Activated CD4-positive, alpha-beta memory T cell treated with anti-CD3 and anti-CD28 coated beads for 36 hours (primary cell): ENCODE results near the gene ANKS3. TPM values are rescaled to one million over a fixed set of nuclear protein-coding genes. Genes with fewer than 3 reads are reported as not detected.

ENCODE experiments used
- CTCF ChIA-PET: fragments of 350-600 bp; sonication (Branson Sonifier 250); formaldehyde crosslinking; loops from one replicate; lab custom pipeline; 2021; ENCODE audit warnings: antibody characterized with exemption, inconsistent platforms; lab: Charles Lee
- POLR2A ChIA-PET: fragments of 350-600 bp; sonication (Branson Sonifier 250); formaldehyde crosslinking; loops from one replicate; lab custom pipeline; 2021; ENCODE audit warnings: antibody characterized with exemption; lab: Charles Lee
- DNase-seq: peaks from one replicate; pipeline ENCODE4 v3.0.0-alpha.2; 2020
- H3K27ac Mint-ChIP-seq: one replicate; pipeline ENCODE4 v1.8.0; 2021; ENCODE audit warnings: mixed read lengths
- H3K27me3 Mint-ChIP-seq: one replicate; pipeline ENCODE4 v1.8.0; 2021; ENCODE audit warnings: mixed read lengths
- H3K36me3 Mint-ChIP-seq: one replicate; pipeline ENCODE4 v1.8.0; 2021; ENCODE audit warnings: mixed read lengths
- H3K4me1 Mint-ChIP-seq: one replicate; pipeline ENCODE4 v1.8.0; 2021; ENCODE audit warnings: low read depth, mixed read lengths
- H3K4me3 Mint-ChIP-seq: one replicate; pipeline ENCODE4 v1.8.0; 2021; ENCODE audit warnings: mild to moderate bottlenecking, mixed read lengths
- H3K9me3 Mint-ChIP-seq: one replicate; pipeline ENCODE4 v1.8.0; 2021; ENCODE audit warnings: mixed read lengths
- intact Hi-C: fragments of 100-400 bp; cut with micrococcal nuclease; formaldehyde crosslinking; loops from one replicate; pipeline ENCODE4 v1.15.1; 2023
- total RNA-seq, 2 experiments: library from RNA; stranded (reverse); gene quantifications; one replicate each; pipeline ENCODE4 v1.2.3, GENCODE V29; 2021

The ANKS3 gene
- total RNA-seq, 2 experiments from 2014 or later = 11.7 to 13.3 TPM

DNA sequence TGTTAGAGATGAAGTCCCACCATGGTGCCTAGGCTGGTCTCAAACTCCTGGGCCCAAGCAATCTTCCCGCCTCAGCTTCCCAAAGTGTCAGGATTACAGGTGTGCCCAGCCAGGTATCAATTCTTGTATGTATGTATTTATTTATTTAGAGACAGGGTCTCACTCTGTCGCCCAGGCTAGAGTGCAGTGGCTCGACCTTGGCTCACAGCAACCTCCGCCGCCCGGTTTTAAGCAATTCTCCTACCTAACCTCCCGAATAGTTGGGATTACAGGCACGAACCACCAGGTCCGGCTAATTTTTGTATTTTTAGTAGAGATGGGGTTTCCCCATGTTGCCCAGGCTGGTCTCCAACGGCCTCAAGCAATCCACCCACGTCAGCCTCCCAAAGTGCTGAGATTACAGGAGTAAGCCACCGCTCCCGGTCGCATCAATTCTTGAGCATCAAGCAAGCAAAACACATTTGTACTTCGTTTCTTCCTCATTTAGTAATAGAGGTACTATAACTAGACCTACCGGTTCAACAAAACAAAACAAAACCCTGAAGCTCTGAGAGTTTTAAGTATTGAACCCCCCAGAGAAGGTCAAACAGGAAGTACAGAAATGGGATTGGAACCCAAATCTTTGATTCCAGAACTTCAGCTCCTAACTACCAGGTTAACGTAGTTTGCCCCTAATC lies 33.9 kb upstream of the ANKS3 start:
- Mint-ChIP-seq H3K4me1 (peaks cover 35% of the 10 kb centered on the region), H3K4me3 (peak overlapping the region; percentile 90), H3K27ac (peak overlapping the region; percentile 93), H3K27me3 (no peaks in the 10 kb centered on the region), H3K9me3 (no peaks in the 10 kb centered on the region), H3K36me3 (no peaks in the 10 kb centered on the region)
- CTCF ChIA-PET = interaction anchor here (1.0 to 2.7 kb wide), 3 partner anchors 34 to 188 kb away, joined by 3 to 10 read pairs (median 4); partner anchors contain the start of genes ANKS3, DNAAF8 and MGRN1
- POLR2A ChIA-PET = interaction anchor here (0.7 to 1.8 kb wide), 4 partner anchors 33 to 266 kb away, joined by 3 to 9 read pairs (median 4); partner anchors contain the start of genes ANKS3, DNAAF8, NAGPA and ROGDI
- peak; percentile 61 for DNase-seq
- intact Hi-C loops = loop anchor here (1.0 to 5.0 kb wide), 7 partner anchors 34 to 417 kb away; partner anchors contain the start of genes ANKS3, DNAAF8, EEF2KMT and GLYR1

DNA sequence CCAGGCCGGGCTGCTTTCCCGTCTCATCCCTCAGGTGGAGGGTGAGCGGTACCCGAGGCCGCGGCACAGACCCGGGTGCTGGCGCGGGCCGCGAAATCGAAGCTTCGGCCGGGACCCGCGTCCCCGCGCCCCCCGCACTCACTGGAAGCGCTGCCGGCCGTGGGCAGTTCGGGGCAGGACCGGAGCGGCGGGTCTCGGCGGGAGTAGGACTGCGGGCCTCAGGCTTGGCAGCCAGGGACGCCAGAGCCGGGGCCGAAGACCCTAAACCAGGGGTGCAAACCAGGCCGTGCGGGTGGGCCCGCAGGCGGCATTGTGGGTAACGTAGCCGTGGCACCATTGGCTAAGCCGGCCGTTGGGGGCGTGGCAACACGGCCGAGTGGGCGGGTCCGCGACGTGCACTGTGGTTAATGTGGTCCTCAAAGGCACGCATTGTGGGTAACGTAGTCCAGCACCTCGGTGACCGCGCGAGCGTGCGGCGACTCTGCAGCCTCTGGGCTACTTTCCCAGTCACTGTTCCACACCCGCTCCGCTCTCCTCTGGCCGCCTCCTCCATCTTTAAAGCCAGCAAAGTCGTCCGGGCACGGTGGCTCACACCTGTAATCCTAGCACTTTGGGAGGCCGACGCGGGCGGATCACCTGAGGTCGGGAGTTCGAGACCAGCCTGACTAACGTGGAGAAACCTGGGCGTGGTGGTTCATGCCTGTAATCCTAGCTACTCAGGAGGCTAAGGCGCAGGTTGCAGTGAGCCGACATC lies 33.0 kb upstream of the ANKS3 start, which contains the start of gene ZNF500:
Gene ZNF500, minus strand, starts transcription at position 288 of the 754 bp plus-strand sequence. CDS start 1,184 bp downstream, outside the sequence.
- no peaks in the 10 kb centered on the region for H3K27me3 Mint-ChIP-seq
- H3K9me3 Mint-ChIP-seq = no peaks in the 10 kb centered on the region
- intact Hi-C loops = loop anchor here (2.0 to 5.0 kb wide), 3 partner anchors 74 to 330 kb away; partner anchors contain the start of genes EEF2KMT, MGRN1 and NUDT16L1
- H3K36me3 Mint-ChIP-seq = peaks cover 2% of the 10 kb centered on the region
- peak within 1 kb of the TSS; percentile 93 for H3K27ac Mint-ChIP-seq
- ChIA-PET POLR2A (interaction anchor here (0.5 to 1.8 kb wide), 4 partner anchors 32 to 228 kb away, joined by 3 to 9 read pairs (median 4); partner anchors contain the start of genes ANKS3, CDIP1 and DNAAF8), CTCF (interaction anchor here (0.6 to 2.7 kb wide), 2 partner anchors 33 to 50 kb away, joined by 3 to 10 read pairs; partner anchors contain the start of genes ANKS3 and DNAAF8)
- H3K4me1 Mint-ChIP-seq = peaks cover 35% of the 10 kb centered on the region
- H3K4me3 Mint-ChIP-seq = peak within 1 kb of the TSS; percentile 90
- peak; percentile 98 for DNase-seq

DNA sequence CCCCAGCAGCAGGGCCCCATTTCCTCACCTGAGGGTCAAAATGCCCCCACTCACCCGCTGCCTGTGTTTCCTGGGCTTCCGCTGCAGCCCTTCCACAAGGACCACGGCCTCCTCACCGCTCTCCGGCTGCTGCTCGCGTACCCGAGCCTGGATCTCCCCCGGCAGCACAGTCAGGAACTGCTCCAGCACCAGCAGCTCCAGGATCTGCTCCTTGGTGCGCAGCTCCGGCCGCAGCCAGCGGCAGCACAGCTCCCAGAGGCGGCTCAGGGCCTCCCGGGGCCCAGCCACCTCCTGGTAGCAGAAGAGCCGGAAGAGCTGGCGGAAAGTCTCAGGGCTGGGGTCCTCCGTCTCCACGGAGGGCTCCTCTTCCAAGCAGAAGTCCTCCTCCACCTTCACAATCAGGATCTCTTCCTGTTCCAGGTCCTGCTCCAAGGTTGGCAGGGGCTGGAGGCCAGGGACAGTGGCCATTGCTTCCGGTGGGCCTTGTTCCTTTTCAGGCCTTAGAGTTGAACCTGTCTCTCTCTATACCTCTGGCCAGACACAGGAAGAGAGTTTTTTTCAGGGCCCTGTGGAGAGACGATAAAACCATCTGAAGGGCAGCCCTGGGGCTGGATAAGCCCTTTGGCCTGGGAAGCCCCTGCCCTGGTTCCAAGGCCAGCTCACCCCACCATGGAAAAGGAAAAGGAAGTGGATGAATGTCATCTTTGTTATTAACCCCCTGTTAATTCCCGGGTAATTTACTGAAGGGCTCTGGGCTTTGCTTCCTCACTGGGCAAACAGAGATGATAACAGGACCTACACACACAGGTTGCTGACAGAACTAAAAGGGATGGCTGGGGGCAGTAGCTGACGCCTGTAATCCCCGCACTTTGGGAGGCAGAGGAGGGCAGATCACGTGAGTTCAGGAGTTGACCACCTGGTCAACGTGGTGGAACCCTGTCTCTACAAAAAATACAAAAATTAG lies 31.7 kb upstream of the ANKS3 start:
- Mint-ChIP-seq H3K9me3 (no peaks in the 10 kb centered on the region), H3K4me3 (peak overlapping the region; percentile 78), H3K27me3 (no peaks in the 10 kb centered on the region), H3K36me3 (peaks cover 6% of the 10 kb centered on the region), H3K27ac (peak overlapping the region; percentile 77), H3K4me1 (peaks cover 36% of the 10 kb centered on the region)
- no peak for DNase-seq
- ChIA-PET CTCF (interaction anchor here (2.7 kb wide), 1 partner anchor 31 kb away, joined by 10 read pairs; the partner anchor contains the start of genes ANKS3 and DNAAF8), POLR2A (interaction anchor here (0.5 to 1.0 kb wide), 2 partner anchors 40 to 227 kb away, joined by 3 read pairs; partner anchors contain the start of gene CDIP1)
- intact Hi-C loops = loop anchor here (2.0 to 5.0 kb wide), 3 partner anchors 73 to 332 kb away; partner anchors contain the start of genes EEF2KMT, MGRN1 and NUDT16L1

DNA sequence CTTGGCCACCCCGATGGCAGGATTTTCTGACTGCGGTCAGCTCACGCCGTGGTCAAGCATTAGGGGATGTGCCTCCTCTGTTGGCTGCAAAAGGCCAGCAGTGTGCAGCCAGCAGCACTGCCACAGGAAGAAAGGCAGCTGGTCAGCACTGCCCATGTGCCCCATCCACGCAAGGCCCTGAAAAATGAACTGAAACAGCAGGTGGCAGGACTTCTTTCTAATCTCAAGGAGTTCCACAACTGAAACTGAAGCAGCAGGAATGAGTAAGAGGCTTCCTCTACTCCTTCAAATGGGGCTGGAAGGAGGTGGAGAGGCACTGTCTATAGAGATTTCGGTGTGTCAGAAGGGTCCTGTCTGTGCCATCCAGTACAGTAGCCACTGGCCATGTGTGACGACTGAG lies 29.7 kb upstream of the ANKS3 start:
- CTCF ChIA-PET = no interaction called here
- Mint-ChIP-seq H3K36me3 (peaks cover 20% of the 10 kb centered on the region), H3K9me3 (no peaks in the 10 kb centered on the region), H3K27me3 (no peaks in the 10 kb centered on the region), H3K4me3 (no peak overlapping the region), H3K27ac (no peak overlapping the region), H3K4me1 (peaks cover 31% of the 10 kb centered on the region)
- POLR2A ChIA-PET = no interaction called here
- intact Hi-C loops = no loop called here
- no peak for DNase-seq

DNA sequence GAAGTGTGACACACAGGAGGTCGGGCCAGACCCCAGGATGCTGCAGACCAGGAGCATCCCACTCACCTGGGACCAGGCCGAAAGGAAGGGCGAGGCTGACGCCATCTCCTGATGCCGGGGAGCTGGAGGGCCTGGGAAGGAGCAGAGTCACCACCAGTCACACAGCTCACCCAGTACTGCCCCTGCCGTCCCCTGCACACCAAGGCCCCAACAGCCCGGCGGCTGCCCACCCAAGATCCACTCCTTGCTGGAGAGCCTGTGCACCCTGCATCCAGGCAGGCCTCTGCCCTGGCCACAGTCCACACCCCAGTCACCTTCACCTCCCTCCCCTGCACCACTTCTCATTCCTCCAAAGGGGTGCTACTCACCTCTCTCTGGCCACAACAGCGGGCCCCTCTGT lies 28.1 kb upstream of the ANKS3 start:
- intact Hi-C loops = no loop called here
- POLR2A ChIA-PET = no interaction called here
- no peak overlapping the region for H3K27ac Mint-ChIP-seq

DNA sequence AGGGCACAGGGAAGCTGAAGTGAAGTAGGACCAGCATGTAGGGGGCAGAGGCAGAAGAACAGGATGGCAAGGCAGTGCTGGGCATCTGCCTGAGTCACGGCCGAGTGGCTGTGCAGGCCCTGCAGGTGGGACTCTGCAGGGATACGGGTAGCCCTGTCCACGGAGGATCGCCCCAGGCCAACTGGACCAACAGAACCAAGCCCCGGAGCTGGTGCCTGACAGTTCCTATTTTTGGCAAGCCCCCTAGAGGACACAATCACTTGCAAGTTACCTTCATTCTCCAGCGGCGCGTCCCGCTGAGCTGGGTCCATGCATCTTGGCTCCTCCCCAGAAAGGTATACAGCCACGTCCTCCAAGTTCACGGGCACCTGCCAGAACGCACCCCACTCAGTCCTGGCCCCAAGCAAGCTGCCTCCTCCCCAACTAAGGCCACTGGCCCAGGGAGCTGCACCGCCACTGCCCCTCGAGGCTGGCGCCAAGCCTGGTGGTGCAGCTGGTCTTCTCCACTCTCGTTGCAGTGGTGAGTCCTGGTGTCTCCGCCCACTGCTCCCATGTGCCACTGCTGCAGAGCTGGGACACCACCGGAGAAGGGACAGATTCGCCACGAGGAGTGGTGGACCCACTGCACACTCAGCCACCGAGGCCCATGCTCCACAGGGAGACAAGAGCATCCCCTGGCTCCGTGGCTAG lies 26.3 kb upstream of the ANKS3 start:
- peaks cover 3% of the 10 kb centered on the region for H3K9me3 Mint-ChIP-seq
- ChIA-PET POLR2A (interaction anchor here (0.6 kb wide), 1 partner anchor 15 kb away, joined by 3 read pairs; no protein-coding TSS in a partner anchor), CTCF (no interaction called here)
- intact Hi-C loops = no loop called here
- H3K36me3 Mint-ChIP-seq = peaks cover 37% of the 10 kb centered on the region
- H3K27me3 Mint-ChIP-seq = no peaks in the 10 kb centered on the region
- no peak overlapping the region for H3K4me3 Mint-ChIP-seq
- H3K4me1 Mint-ChIP-seq = peaks cover 10% of the 10 kb centered on the region
- no peak for DNase-seq
- H3K27ac Mint-ChIP-seq = no peak overlapping the region

More for the DNA sequence above, 28.1 kb upstream of the ANKS3 start:
- peaks cover 21% of the 10 kb centered on the region for H3K4me1 Mint-ChIP-seq
- H3K27me3 Mint-ChIP-seq = no peaks in the 10 kb centered on the region
- DNase-seq = no peak
- CTCF ChIA-PET = no interaction called here
- no peak overlapping the region for H3K4me3 Mint-ChIP-seq
- no peaks in the 10 kb centered on the region for H3K9me3 Mint-ChIP-seq
- H3K36me3 Mint-ChIP-seq = peaks cover 26% of the 10 kb centered on the region

DNA sequence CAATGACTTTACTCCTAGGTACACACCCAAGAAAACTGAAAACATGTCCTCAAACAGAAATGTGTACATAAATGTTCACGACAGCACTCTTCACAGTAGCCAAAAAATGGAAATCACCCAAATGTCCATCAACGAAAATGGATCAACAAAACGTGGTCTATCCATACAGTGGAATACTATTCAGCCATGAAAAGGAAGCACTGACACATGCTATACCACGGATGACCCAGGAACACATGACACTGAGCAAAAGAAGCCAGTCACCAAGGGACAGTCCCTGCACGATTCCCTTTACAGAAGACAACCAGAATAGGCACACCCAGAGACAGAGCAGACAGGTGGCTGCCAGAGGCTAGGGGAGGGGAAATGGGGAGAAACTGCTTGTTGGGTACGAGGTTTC lies 21.6 kb upstream of the ANKS3 start:
- intact Hi-C loops = no loop called here
- Mint-ChIP-seq H3K4me1 (peaks cover 2% of the 10 kb centered on the region), H3K27ac (no peak overlapping the region), H3K36me3 (peaks cover 43% of the 10 kb centered on the region), H3K27me3 (no peaks in the 10 kb centered on the region), H3K9me3 (peaks cover 3% of the 10 kb centered on the region), H3K4me3 (no peak overlapping the region)
- DNase-seq = no peak
- CTCF ChIA-PET = no interaction called here
- POLR2A ChIA-PET = no interaction called here

DNA sequence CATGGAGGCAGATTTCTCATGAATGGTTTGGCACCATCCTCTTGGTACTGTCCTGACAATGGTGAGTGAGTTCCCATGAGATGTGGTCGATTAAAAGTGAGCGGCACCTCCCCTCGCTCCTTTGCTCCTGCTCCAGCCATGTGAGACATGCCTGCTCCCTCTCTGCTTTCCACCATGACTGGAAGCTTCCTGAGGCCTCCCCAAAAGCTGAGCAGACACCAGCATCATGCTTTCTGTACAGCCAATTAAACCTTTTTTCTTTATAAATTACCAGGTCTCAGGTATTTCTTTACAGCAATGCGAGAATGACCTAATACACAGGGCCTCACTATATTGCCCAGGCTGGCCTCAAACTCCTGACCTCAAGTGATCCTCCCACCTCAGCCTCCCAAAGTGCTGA lies 20.8 kb upstream of the ANKS3 start:
- ChIA-PET POLR2A (no interaction called here), CTCF (no interaction called here)
- no peaks in the 10 kb centered on the region for H3K27me3 Mint-ChIP-seq
- no peak overlapping the region for H3K4me3 Mint-ChIP-seq
- intact Hi-C loops = no loop called here
- H3K36me3 Mint-ChIP-seq = peaks cover 36% of the 10 kb centered on the region
- no peaks in the 10 kb centered on the region for H3K4me1 Mint-ChIP-seq
- DNase-seq = no peak
- no peak overlapping the region for H3K27ac Mint-ChIP-seq
- peaks cover 3% of the 10 kb centered on the region for H3K9me3 Mint-ChIP-seq

DNA sequence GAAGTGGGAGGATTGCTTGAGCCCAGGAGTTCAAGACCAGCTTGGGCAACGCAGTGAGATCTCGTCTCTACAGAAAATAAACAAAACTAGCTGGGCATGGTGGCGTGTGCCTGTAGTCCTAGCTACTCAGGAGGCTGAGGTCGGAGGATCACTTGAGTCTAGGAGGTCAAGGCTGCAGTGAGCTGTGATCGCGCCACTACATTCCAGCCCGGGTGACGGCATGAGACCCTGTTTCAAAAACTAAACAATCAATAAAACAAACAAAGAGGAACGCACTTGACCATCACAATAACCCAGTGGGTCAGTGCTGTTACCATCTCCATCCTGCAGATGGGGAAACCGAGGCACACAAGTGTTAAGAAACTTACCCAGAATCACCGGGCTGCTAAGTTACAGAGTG lies 19.2 kb upstream of the ANKS3 start:
- Mint-ChIP-seq H3K4me1 (no peaks in the 10 kb centered on the region), H3K36me3 (peaks cover 24% of the 10 kb centered on the region), H3K27me3 (no peaks in the 10 kb centered on the region), H3K4me3 (no peak overlapping the region), H3K9me3 (peaks cover 3% of the 10 kb centered on the region), H3K27ac (no peak overlapping the region)
- no peak for DNase-seq
- intact Hi-C loops = no loop called here
- ChIA-PET POLR2A (no interaction called here), CTCF (no interaction called here)

DNA sequence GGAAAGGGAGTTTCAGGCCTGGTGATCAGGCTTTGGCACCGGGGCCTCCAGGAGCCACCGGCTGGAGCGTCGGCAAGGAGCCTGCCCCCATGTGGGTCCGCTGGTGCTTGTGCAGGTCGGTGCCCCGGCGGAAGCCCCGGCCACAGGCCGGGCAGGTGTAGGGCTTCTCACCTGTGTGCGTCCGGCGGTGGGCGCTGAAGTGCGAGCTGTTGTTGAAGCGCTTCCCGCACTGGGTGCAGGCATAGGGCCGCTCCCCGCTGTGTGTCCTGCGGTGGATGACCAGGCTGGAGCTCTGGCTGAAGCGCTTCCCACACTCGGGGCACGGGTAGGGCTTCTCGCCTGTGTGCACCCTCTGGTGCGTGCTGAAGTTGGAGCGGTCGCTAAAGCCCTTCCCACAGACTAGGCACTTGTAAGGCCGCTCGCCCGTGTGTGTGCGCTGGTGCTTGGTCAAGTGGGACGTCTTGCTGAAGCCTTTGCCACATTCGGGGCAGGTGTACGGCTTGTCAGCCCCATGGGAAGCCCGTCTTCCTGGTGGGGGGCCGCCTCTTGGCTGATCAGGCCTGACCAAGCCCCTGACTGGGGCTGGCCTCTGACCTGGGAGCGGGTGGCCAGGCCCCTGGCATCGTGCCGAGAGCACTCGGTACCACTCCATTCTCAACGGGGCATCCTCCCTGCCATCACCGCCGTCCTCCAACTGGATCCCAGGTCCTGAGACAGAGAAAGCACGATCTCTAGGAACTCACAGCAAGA lies 18.5 kb upstream of the ANKS3 start:
- intact Hi-C loops = no loop called here
- Mint-ChIP-seq H3K27me3 (no peaks in the 10 kb centered on the region), H3K9me3 (peaks cover 3% of the 10 kb centered on the region), H3K36me3 (peaks cover 24% of the 10 kb centered on the region), H3K4me3 (no peak overlapping the region), H3K4me1 (peaks cover 6% of the 10 kb centered on the region), H3K27ac (no peak overlapping the region)
- ChIA-PET CTCF (interaction anchor here (1.3 kb wide), 1 partner anchor 18 kb away, joined by 5 read pairs; the partner anchor contains the start of genes ANKS3 and DNAAF8), POLR2A (no interaction called here)
- DNase-seq = no peak
